Cardiac muscle cell (in vitro differentiated cells and primary cell): ENCODE results near the gene PANK4. TPM values are rescaled to one million over a fixed set of nuclear protein-coding genes. Genes with fewer than 3 reads are reported as not detected.

Source experiments
- DNase-seq, 2 donors: peaks; one replicate each; pipeline versions ENCODE4 v3.0.0 to v3.0.0-alpha.2; 2010 to 2017; ENCODE audit warnings: low read depth in 1 of 2, low spot score in 1 of 2
- H3K27ac ChIP-seq: fragments of 200-600 bp; sonication (generic); 2 replicates; pipeline ENCODE4 v1.5.1; 2016
- H3K27me3 ChIP-seq: fragments of 200-600 bp; sonication (generic); 2 replicates; pipeline ENCODE4 v1.6.0; 2016; ENCODE audit warnings: control low read depth
- H3K36me3 ChIP-seq: fragments of 200-600 bp; sonication (generic); 2 replicates; pipeline ENCODE4 v1.5.1; 2016; ENCODE audit warnings: control low read depth
- H3K4me1 ChIP-seq: fragments of 200-600 bp; sonication (generic); 2 replicates; pipeline ENCODE4 v1.8.1; 2017; ENCODE audit warnings: low read depth, mild to moderate bottlenecking, mixed run types
- H3K4me3 ChIP-seq: fragments of 200-600 bp; sonication (generic); 2 replicates; pipeline ENCODE4 v1.5.1; 2016; ENCODE audit warnings: mild to moderate bottlenecking
- H3K9me3 ChIP-seq: fragments of 200-600 bp; sonication (generic); 2 replicates; pipeline ENCODE4 v1.5.1; 2017; ENCODE audit warnings: low read depth, mild to moderate bottlenecking, control low read depth
- CTCF ChIP-seq: IDR thresholded peaks from 2 replicates; pipeline ENCODE4 v1.5.1; 2012; ENCODE audit warnings: low read depth, mild to moderate bottlenecking, low read length
- polyA plus RNA-seq: library from polyadenylated mRNA; unstranded; fragments of >200 nt; fragmentation: Nextera tagmentation; extraction: Ambion mirVana; gene quantifications from 2 replicates; pipeline ENCODE4 v1.2.1, GENCODE V29; 2016
- total RNA-seq: library from RNA; depleted of rRNA; stranded (reverse); fragments of >200 nt; gene quantifications from 2 replicates; pipeline ENCODE4 v1.2.3, GENCODE V29; 2016

The PANK4 gene
- total and polyA plus RNA-seq, 2 experiments from 2014 or later, result 44.5 to 63.2 TPM

DNA sequence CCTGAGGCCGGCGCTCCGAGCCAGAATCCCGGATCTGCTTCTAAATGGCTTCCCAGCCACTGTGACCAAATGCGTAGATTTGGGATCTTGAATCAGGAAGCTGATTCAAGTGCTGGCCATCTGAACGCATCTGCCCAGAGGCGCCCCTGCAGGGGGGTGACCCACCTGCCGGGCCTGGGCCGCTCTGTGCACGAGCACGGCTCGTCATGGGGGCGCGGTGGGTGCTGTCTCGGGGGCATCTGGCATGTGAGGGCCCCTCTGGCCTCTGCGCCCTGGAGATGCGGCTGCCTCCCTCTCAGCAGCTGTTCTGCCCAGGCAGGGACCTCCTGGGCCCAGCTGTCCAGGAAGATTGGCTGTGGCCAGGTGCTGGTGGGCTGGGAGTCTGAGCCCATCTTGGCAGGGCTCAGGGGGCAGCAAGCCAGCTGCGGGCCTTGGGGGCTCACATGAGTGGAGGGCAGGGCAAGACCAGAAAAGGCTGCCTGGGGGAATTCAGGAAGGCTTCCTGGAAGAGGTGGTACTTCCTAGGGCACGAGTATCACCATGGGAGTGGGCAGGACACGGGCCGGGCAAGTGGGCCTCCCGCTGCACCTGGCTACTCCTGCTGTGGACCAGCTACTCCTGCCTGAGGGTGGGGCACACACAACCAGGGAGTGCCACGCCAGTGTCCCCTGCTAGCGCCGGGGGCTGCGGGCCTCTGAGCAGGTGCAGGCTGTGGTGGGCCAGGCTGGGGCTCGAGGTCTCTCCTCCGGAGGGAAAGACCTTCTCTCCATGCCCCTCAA is 25.2 kb downstream of the PANK4 start:
- Histone ChIP-seq H3K27ac (no peak overlapping the region), H3K9me3 (no peaks in the 10 kb centered on the region), H3K4me1 (no peaks in the 10 kb centered on the region), H3K36me3 (no peaks in the 10 kb centered on the region), H3K27me3 (peaks cover 5% of the 10 kb centered on the region), H3K4me3 (no peak overlapping the region)
- no peak for TF ChIP-seq CTCF
- DNase-seq, result no peak

- Histone ChIP-seq H3K9me3 (no peaks in the 10 kb centered on the region), H3K4me1 (no peaks in the 10 kb centered on the region), H3K4me3 (no peak overlapping the region), H3K36me3 (no peaks in the 10 kb centered on the region), H3K27me3 (peaks cover 5% of the 10 kb centered on the region), H3K27ac (no peak overlapping the region)
- DNase-seq, result no peak
- no peak for TF ChIP-seq CTCF
These were observed 26.3 kb downstream of the PANK4 start for GRCh38 chr1:2499986-2500596.

GRCh38 chr1:2499260-2499659 is 27.1 kb downstream of the PANK4 start:
- H3K9me3 ChIP-seq, result no peaks in the 10 kb centered on the region
- no peaks in the 10 kb centered on the region for H3K36me3 ChIP-seq
- no peaks in the 10 kb centered on the region for H3K4me1 ChIP-seq
- no peak for TF ChIP-seq CTCF
- no peak overlapping the region for H3K4me3 ChIP-seq
- peaks cover 5% of the 10 kb centered on the region for H3K27me3 ChIP-seq
- no peak overlapping the region for H3K27ac ChIP-seq
- DNase-seq, result no peak

DNA sequence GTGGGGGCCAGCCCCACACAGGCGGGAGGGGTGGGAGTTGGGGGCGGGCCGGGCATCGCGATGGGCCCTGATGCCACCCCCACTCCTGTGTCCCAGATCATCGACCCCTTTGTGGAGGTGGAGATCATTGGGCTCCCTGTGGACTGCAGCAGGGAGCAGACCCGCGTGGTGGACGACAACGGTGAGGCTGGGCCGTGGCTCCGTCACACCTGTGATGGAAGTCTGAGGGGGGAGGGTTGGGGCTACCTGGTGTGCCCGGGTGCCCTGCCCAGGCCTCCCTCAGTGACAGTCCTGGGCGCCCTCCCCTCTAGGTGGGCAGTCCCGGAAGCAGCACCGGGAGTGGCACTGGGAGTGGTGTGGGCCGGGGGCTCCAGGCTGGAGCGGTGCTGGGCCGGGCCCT is 27.7 kb downstream of the PANK4 start:
- no peak for TF ChIP-seq CTCF
- H3K27me3 ChIP-seq, result peaks cover 5% of the 10 kb centered on the region
- H3K9me3 ChIP-seq, result no peaks in the 10 kb centered on the region
- no peak overlapping the region for H3K4me3 ChIP-seq
- H3K4me1 ChIP-seq, result no peaks in the 10 kb centered on the region
- no peak overlapping the region for H3K27ac ChIP-seq
- no peak for DNase-seq
- no peaks in the 10 kb centered on the region for H3K36me3 ChIP-seq

GRCh38 chr1:2497891-2498290 is 28.5 kb downstream of the PANK4 start:
- Histone ChIP-seq H3K27me3 (peaks cover 5% of the 10 kb centered on the region), H3K4me1 (no peaks in the 10 kb centered on the region), H3K36me3 (no peaks in the 10 kb centered on the region), H3K4me3 (no peak overlapping the region), H3K9me3 (no peaks in the 10 kb centered on the region), H3K27ac (no peak overlapping the region)
- no peak for DNase-seq
- TF ChIP-seq CTCF, result no peak
